ENCODE data around the gene ENTPD7.

Gene ENTPD7

GRCh38 chr10:99652800-99653390 is 6.4 kb upstream of the ENTPD7 start:
- Histone ChIP-seq H3K4me2 (ENCODE audit: insufficient read depth, low read length) (no peak overlapping the region), H3K79me2 (ENCODE audit: insufficient read depth, low read length) (no peaks in the 10 kb centered on the region), H3K9ac (ENCODE audit: low read depth, low read length) (no peak overlapping the region), H3K9me3 (ENCODE audit: insufficient read depth, low read length, severe bottlenecking) (no peaks in the 10 kb centered on the region), H3K36me3 (ENCODE audit: insufficient read depth, low read length) (no peaks in the 10 kb centered on the region), H3K27ac (ENCODE audit: low read length) (no peak overlapping the region), H4K20me1 (ENCODE audit: insufficient read depth, low read length) (no peaks in the 10 kb centered on the region), H2AFZ (ENCODE audit: low read depth, low read length) (no peak overlapping the region), H3K27me3 (ENCODE audit: insufficient read depth, low read length, poor library complexity) (peaks cover 34% of the 10 kb centered on the region), H3K4me3 (ENCODE audit: low read depth in 1 of 2, low read length in 2 of 2) (no peak overlapping the region), H3K4me1 (ENCODE audit: insufficient read depth, low read length) (no peaks in the 10 kb centered on the region)
- DNase-seq (no peak), ATAC-seq (ENCODE audit: insufficient read depth, low read depth) (no peak)
- TF ChIP-seq EZH2 (IDR thresholded peaks at IDR 0.05; ENCODE audit: borderline replicate concordance, low read depth, low read length, severe bottlenecking), result no peak
- no peak for TF ChIP-seq CTCF (IDR thresholded peaks at IDR 0.05; ENCODE audit: borderline replicate concordance, extremely low read depth, low read length, poor library complexity, severe bottlenecking)

GRCh38 chr10:99654390-99655175 is 4.7 kb upstream of the ENTPD7 start:
- no peak for DNase-seq
- Histone ChIP-seq H3K4me3 (ENCODE audit: low read depth in 1 of 2, low read length in 2 of 2) (no peak overlapping the region), H3K27me3 (ENCODE audit: insufficient read depth, low read length, poor library complexity) (peaks cover 31% of the 10 kb centered on the region), H3K9ac (ENCODE audit: low read depth, low read length) (no peak overlapping the region), H3K4me2 (ENCODE audit: insufficient read depth, low read length) (no peak overlapping the region), H3K4me1 (ENCODE audit: insufficient read depth, low read length) (no peaks in the 10 kb centered on the region), H2AFZ (ENCODE audit: low read depth, low read length) (no peak overlapping the region), H3K27ac (ENCODE audit: low read length) (no peak overlapping the region), H3K79me2 (ENCODE audit: insufficient read depth, low read length) (no peaks in the 10 kb centered on the region), H3K36me3 (ENCODE audit: insufficient read depth, low read length) (no peaks in the 10 kb centered on the region), H4K20me1 (ENCODE audit: insufficient read depth, low read length) (no peaks in the 10 kb centered on the region), H3K9me3 (ENCODE audit: insufficient read depth, low read length, severe bottlenecking) (no peaks in the 10 kb centered on the region)
- no peak for TF ChIP-seq EZH2 (IDR thresholded peaks at IDR 0.05; ENCODE audit: borderline replicate concordance, low read depth, low read length, severe bottlenecking)
- TF ChIP-seq CTCF (IDR thresholded peaks at IDR 0.05; ENCODE audit: borderline replicate concordance, extremely low read depth, low read length, poor library complexity, severe bottlenecking), result no peak
- no peak for ATAC-seq (ENCODE audit: insufficient read depth, low read depth)

GRCh38 chr10:99656199-99657064 is 2.9 kb upstream of the ENTPD7 start:
- DNase-seq, result no peak
- Histone ChIP-seq H3K79me2 (ENCODE audit: insufficient read depth, low read length) (no peaks in the 10 kb centered on the region), H3K4me3 (ENCODE audit: low read depth in 1 of 2, low read length in 2 of 2) (no peak overlapping the region), H3K27me3 (ENCODE audit: insufficient read depth, low read length, poor library complexity) (peaks cover 33% of the 10 kb centered on the region), H3K27ac (ENCODE audit: low read length) (no peak overlapping the region), H3K9ac (ENCODE audit: low read depth, low read length) (no peak overlapping the region), H4K20me1 (ENCODE audit: insufficient read depth, low read length) (no peaks in the 10 kb centered on the region), H3K4me1 (ENCODE audit: insufficient read depth, low read length) (no peaks in the 10 kb centered on the region), H3K36me3 (ENCODE audit: insufficient read depth, low read length) (no peaks in the 10 kb centered on the region), H3K9me3 (ENCODE audit: insufficient read depth, low read length, severe bottlenecking) (no peaks in the 10 kb centered on the region), H2AFZ (ENCODE audit: low read depth, low read length) (no peak overlapping the region), H3K4me2 (ENCODE audit: insufficient read depth, low read length) (no peak overlapping the region)
- TF ChIP-seq CTCF (IDR thresholded peaks at IDR 0.05; ENCODE audit: borderline replicate concordance, extremely low read depth, low read length, poor library complexity, severe bottlenecking) (no peak), EZH2 (IDR thresholded peaks at IDR 0.05; ENCODE audit: borderline replicate concordance, low read depth, low read length, severe bottlenecking) (no peak)
- ATAC-seq (ENCODE audit: insufficient read depth, low read depth), result no peak
